ENCODE measurements around the gene SLC2A13.
"Not testable (repeated sequence)": the region's sequence is repeated elsewhere in the genome, so short reads cannot be mapped to it uniquely, and the experiment has no call there.

Gene SLC2A13

GRCh38 chr12:39989501-39989900, 116.4 kb downstream of the SLC2A13 start:
- DNase-seq, result no peak

- DNase-seq, result no peak
These were observed 117.3 kb downstream of the SLC2A13 start for GRCh38 chr12:39988574-39988973.

- no peak for DNase-seq
These were observed 119.2 kb downstream of the SLC2A13 start for GRCh38 chr12:39986674-39987073.

DNA sequence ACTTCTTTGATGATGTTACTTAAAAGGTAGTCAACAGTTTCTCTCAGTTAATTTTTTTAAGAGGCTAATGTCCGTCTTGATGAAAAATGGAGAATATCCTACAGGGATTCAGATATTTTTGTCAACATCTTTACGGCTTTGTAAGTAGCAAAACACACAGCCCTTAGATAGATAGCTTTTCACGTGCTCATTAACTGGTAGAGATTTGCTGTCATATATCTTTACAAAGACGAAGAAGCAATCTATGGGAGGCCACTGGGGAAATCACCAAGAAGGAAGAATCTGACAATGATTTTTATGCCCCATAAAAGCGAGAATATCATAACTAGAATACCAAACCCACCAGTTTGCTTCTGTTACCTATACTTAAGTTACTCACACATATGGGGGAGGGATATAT, 121.2 kb downstream of the SLC2A13 start:
- DNase-seq, result no peak

DNA sequence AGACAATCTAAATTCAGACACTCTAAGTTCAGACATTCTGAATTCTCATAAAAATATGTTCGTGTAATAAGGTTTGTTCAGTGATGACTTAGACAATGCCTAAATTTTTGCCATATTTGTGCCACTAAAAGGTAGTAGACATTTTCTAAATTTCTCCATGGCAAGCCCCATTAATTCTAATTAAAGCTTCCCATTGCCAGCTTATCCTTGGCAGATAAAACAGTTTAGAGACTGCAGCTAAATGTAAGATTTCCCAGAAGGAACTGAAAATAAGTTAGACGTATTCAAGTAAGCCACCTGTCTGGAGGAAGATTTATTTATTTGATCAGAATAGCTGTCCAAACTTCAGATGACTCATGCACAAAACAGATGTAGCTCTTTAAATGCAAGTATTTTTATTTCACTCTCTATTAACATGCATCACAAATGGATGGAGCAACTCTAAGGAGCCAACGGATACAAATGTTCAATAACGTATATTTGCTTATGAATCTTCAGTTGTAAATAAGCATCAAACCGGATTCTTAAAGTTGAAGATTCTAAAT, 130.4 kb downstream of the SLC2A13 start:
- no peak for DNase-seq

GRCh38 chr12:39972119-39972518, 133.8 kb downstream of the SLC2A13 start:
- DNase-seq, result no peak

DNA sequence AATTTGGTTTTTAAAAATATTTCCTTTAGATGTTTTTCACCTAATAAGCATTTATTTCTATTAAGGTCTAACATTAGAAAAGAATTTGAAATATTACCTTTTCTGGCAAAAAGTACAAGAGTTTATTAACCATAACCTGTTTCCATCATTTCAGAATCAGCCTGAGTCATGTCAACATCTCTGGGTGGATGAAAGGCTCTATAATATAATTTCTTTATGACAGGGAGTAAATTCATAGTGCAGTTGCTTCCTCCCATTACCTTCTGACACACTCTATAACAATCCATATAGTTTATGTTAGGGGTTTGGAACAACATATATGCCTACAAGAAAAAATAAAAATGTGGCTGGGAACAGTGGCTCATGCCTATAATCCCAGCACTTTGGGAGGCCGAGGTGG, 134.5 kb downstream of the SLC2A13 start:
- no peak for DNase-seq

DNA sequence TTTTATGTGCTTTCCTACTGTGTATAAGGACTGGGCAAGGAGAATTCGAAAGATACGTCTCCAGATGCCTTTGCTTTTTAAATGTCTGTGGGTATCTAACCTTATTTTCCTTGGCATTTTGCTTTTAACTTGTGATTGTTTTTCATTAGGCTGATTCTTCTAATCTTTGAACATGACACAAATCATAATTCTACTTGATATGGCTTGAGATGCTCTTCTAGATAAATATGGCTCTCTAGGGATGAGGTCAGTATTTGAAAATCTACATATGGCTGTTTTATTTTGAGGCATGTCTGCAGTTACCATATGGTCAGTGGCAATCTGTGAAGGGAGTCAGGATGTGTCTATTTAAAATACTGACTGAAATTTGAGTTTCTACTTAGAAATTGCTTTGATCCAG, 139.2 kb downstream of the SLC2A13 start:
- DNase-seq, result peak; percentile 48

DNA sequence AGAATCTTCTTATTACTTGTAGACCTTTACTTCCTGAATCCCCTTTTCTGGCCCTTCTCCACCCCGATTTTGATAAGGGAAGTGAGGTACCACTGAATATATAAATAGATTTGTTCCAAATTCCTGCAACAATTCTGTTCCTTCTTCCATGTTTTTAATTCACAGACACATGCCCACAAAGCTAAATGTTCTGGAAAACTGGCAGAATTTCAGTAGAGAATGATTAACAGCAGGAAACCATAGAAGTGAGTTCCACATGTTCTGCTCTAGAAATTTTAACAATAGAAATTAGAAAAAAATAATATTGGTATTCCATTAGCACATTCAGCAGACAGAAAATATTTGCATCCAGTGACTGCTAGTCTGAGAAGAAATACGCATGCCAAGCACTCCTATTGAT, 139.6 kb downstream of the SLC2A13 start:
- DNase-seq, result no peak

GRCh38 chr12:39959467-39959866, 146.4 kb downstream of the SLC2A13 start:
- no peak for DNase-seq

DNA sequence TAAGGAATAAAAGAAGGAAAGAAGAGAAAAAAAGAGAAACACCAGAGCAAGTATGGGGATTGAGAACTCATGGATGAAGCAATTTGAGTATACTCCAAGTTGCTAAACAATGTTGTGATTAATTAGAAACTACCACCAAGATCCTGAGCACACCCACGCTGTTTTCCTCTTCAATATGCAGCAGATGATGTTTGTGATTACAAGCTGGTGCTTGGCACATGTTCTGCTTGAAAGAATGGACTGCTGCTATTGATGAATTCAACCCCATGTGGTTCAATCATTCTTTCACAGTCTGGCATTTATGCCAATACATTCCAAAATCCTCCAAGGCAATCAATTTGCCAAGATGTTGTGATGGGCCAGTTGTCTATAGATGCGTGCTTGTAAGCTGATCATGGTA, 146.8 kb downstream of the SLC2A13 start:
- peak; percentile 54 for DNase-seq

DNA sequence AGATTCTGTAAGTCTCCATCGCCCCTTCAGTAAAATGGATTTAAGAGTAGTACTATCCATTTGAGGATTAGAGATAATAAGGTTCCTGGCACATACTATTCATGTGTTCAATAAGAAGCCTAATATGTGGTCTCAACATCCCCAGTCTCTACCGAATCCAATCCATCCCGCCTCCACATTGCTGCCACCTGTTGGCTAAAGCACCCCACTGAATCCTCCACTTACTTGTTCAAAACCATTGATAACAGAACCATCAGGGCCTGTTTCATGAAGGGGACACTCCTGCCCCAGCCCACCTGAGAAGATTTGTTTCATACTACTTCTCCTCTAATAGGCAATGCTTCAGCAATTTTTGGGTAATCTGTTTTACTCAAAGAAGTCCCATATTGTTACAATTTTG, 147.5 kb downstream of the SLC2A13 start:
- DNase-seq, result no peak

DNA sequence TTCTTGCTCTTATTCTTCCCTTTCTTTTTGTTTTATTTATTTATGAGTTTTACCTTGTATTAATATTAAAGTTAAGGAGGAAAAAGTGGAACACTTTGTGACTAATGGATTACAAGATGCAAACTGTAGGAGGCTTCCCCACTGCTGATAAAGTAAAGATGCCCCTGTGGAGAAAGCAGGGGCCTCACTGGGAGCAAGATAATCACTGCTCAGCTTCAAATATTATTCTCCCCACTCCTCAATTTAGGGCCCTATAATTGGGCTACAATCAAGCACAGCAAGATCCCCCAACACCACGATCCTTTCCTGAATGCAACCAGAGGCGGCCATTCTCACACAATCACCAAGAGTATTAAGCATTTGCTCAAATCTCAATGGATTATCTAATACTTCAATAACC, 149.2 kb downstream of the SLC2A13 start:
- DNase-seq, result no peak

GRCh38 chr12:39946361-39947280, 159.3 kb downstream of the SLC2A13 start:
- no peak for DNase-seq

DNA sequence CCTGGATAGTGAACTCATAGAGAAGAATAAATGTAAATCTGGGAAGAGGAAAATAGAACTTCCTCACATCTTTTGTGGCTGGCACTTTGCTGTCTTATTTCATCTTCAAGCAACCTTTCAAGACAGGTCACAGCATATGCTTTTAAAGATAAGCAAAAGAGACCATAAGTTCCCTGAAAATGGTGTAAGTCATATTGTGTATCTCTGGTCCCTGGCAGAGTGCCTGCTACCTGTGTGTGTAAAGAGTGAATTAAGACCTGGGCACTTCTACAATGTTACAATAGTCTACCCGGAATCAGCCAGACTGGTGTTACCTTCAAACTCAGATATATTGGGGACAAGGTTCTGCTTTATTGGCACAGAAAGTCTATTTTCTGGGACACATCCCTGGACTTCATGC, 168.8 kb downstream of the SLC2A13 start:
- DNase-seq, result no peak

DNA sequence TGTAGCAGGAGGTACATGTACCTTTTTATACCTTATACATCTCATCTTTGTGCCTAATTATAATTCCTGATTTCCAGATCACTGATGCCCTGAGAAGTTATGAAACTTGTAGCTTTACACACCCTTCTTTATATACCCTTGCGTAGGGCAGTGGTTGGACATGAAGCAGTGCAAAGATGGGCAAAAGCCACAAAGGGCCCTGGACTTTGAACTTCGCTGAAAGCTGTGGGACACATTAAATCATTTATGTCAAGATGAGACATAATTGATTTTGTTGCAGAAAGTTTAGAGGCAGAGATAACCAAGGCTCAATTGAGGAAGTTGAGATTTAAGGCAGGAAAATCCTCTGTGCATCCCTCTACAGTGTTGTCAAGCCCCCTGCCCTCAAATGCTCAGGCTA, 170.0 kb downstream of the SLC2A13 start:
- no peak for DNase-seq

DNA sequence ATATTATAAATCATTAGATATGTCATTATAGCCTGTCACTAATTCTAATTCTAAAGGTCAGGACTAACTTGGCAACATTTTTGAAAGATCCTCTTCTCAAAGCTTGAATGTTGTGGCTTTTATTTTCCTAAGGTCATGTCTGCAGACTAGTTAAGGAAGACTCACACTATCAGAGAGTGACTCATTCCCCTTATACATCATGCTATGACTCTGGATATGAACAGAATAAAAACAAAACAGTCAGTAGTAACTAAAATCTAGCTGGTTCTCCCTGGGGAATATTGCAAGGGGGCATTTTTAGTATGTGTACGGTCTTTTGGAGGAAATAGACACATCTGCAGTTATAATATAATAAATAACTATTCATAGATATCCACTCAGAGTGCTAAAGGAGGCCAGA, 170.6 kb downstream of the SLC2A13 start:
- DNase-seq, result no peak

GRCh38 chr12:39931857-39932256, 174.0 kb downstream of the SLC2A13 start:
- no peak for DNase-seq

DNA sequence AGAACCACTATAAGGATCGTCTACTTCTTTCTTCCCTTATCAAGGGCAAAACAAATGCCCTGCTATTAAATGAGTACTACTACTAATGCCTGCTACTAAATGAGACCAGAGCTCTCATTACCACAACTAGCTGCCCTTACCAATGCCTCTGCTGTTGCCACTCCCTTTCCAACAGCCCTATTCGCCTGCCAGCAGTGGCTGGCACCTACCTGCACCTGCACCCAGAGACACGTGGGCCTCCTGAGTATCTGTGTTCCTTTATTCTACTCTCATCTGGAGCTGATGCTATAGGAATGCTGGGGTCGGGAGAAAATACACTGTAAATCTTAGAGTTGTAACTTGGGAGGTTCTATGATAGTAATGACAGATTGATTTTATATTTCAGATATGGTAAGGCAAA, 174.7 kb downstream of the SLC2A13 start:
- no peak for DNase-seq

GRCh38 chr12:39930101-39930500, 175.8 kb downstream of the SLC2A13 start:
- DNase-seq, result no peak

GRCh38 chr12:39928181-39928899, 177.5 kb downstream of the SLC2A13 start:
- no peak for DNase-seq

GRCh38 chr12:39923364-39923763, 182.5 kb downstream of the SLC2A13 start:
- no peak for DNase-seq

- not testable (repeated sequence) for DNase-seq
These were observed 183.3 kb downstream of the SLC2A13 start for GRCh38 chr12:39922598-39922997.

- no peak for DNase-seq
These were observed 185.2 kb downstream of the SLC2A13 start for GRCh38 chr12:39920647-39921046.

Measured in DMS 273 treated with DMSO at 0.1 percent for 48 hours (cell line).